BJ (cell line): ENCODE results near the gene STIMATE. TPM values are rescaled to one million over a fixed set of nuclear protein-coding genes. Genes with fewer than 3 reads are reported as not detected.
A peak's percentile ranks its signal among the peaks of the same experiment; 100 is the strongest.

Experiments
- CTCF ChIA-PET: fragments of 350-600 bp; formaldehyde crosslinking; extraction: SDS; loops from one replicate; lab custom pipeline; 2021; ENCODE audit warnings: antibody characterized with exemption, inconsistent platforms; lab: Yijun Ruan, JAX
- POLR2A ChIA-PET: fragments of 300-600 bp; sonication (Branson Sonifier 250); formaldehyde crosslinking; extraction: SDS; loops from one replicate; lab custom pipeline; 2021; ENCODE audit warnings: antibody characterized with exemption; lab: Charles Lee
- DNase-seq: peaks from one replicate; pipeline ENCODE4 v3.0.0-alpha.2; 2011; ENCODE audit warnings: low read depth
- H3K27me3 ChIP-seq: 2 replicates; pipeline ENCODE4 v1.6.0; 2011; ENCODE audit warnings: low read length; ENCODE audit not compliant: control insufficient read depth, insufficient read depth
- H3K36me3 ChIP-seq: 2 replicates; pipeline ENCODE4 v1.5.1; 2011; ENCODE audit warnings: low read length; ENCODE audit not compliant: control insufficient read depth, insufficient read depth
- H3K4me3 ChIP-seq: 2 replicates; pipeline ENCODE4 v1.5.1; 2011; ENCODE audit warnings: low read depth, mild to moderate bottlenecking, control low read depth, low read length
- polyA plus RNA-seq: library from polyadenylated mRNA; depleted of rRNA; stranded (reverse); fragments of >200 nt; gene quantifications from 2 replicates; pipeline ENCODE4 v1.2.3, GENCODE V29; 2011
- TF ChIP-seq, protein P1 (sequence below): IDR thresholded peaks from 2 replicates; pipeline ENCODE4 v1.5.1; 2011; ENCODE audit warnings: low read depth, mild to moderate bottlenecking, control low read depth, inconsistent platforms, low read length, moderate library complexity; ENCODE audit not compliant: insufficient read depth

STIMATE gene
- polyA plus RNA-seq, 1 experiment, result 13.5 TPM

- Histone ChIP-seq H3K4me3 (no peak overlapping the region), H3K27me3 (no peaks in the 10 kb centered on the region), H3K36me3 (no peaks in the 10 kb centered on the region; the same call in 1 of the 2 replicates)
- no peak for DNase-seq
- POLR2A ChIA-PET, result no interaction called here
- CTCF ChIA-PET, result no interaction called here
- TF ChIP-seq, protein P1, sequence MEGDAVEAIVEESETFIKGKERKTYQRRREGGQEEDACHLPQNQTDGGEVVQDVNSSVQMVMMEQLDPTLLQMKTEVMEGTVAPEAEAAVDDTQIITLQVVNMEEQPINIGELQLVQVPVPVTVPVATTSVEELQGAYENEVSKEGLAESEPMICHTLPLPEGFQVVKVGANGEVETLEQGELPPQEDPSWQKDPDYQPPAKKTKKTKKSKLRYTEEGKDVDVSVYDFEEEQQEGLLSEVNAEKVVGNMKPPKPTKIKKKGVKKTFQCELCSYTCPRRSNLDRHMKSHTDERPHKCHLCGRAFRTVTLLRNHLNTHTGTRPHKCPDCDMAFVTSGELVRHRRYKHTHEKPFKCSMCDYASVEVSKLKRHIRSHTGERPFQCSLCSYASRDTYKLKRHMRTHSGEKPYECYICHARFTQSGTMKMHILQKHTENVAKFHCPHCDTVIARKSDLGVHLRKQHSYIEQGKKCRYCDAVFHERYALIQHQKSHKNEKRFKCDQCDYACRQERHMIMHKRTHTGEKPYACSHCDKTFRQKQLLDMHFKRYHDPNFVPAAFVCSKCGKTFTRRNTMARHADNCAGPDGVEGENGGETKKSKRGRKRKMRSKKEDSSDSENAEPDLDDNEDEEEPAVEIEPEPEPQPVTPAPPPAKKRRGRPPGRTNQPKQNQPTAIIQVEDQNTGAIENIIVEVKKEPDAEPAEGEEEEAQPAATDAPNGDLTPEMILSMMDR, result no peak
These were observed 40.2 kb downstream of the STIMATE start for GRCh38 chr3:52857133-52857532.

DNA sequence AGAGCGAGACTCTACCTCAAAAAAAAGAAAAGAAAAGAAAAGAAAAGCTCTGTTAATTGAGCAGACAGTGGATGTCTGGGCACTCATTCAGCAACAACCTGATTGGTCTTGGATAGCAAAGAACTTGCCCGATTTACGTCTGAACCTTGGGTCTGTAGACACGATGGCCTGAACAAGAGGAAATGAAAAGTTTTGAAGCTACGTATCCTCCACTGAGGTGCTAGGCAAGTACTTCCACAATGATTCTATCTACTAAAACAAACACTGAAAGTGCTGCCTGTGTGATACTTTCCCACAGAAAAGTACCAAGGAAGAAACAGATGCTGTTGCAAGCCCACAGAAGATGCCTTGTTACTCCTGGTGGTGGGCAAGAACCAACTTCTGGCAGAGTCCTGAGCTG, 40.7 kb downstream of the STIMATE start:
- TF ChIP-seq, protein P1, result no peak
- DNase-seq, result no peak
- no peak overlapping the region for H3K4me3 ChIP-seq
- ChIA-PET POLR2A (no interaction called here), CTCF (no interaction called here)
- H3K36me3 ChIP-seq, result peaks cover 3% of the 10 kb centered on the region; the same call in 1 of the 2 replicates
- H3K27me3 ChIP-seq, result no peaks in the 10 kb centered on the region

DNA sequence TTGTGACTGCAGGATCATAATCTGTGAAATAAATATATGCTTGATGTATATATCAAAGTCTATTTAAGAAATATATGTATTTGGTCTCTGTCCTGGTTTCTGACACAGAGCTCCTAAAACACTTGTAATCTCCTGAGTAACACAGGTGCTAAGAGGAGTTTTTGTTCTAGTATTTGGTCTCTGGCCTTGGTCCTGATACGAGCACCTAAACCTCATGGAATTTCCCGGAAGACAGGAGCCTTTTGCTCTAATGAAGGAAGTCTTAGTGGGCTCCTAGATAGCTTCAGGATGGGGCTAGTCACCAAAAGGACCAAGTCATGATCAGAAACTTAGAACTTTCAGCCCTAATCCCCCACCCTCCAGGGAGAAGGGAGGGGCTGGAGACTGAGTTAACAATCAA, 43.3 kb downstream of the STIMATE start:
- H3K4me3 ChIP-seq, result no peak overlapping the region
- no peaks in the 10 kb centered on the region for H3K27me3 ChIP-seq
- POLR2A ChIA-PET, result no interaction called here
- H3K36me3 ChIP-seq, result peaks cover 7% of the 10 kb centered on the region
- CTCF ChIA-PET, result interaction anchor here (1.1 to 1.3 kb wide), 3 partner anchors 9 to 78 kb away, joined by 3 read pairs; no protein-coding TSS in a partner anchor
- TF ChIP-seq, protein P1, result no peak
- no peak for DNase-seq

GRCh38 chr3:52852419-52852818, 44.9 kb downstream of the STIMATE start:
- DNase-seq, result no peak
- TF ChIP-seq, protein P1, result no peak
- no peaks in the 10 kb centered on the region for H3K27me3 ChIP-seq
- POLR2A ChIA-PET, result no interaction called here
- CTCF ChIA-PET, result interaction anchor here (0.6 to 1.7 kb wide), 5 partner anchors 14 to 219 kb away, joined by 3 to 4 read pairs (median 4); partner anchors contain the start of gene STIMATE
- peaks cover 7% of the 10 kb centered on the region for H3K36me3 ChIP-seq
- H3K4me3 ChIP-seq, result no peak overlapping the region

- ChIA-PET CTCF (interaction anchor here (0.8 to 1.7 kb wide), 10 partner anchors 9 to 344 kb away, joined by 3 to 14 read pairs (median 4); no protein-coding TSS in a partner anchor), POLR2A (no interaction called here)
- TF ChIP-seq, protein P1, result peak; percentile 68
- no peak for DNase-seq
- Histone ChIP-seq H3K36me3 (peaks cover 7% of the 10 kb centered on the region), H3K4me3 (no peak overlapping the region), H3K27me3 (no peaks in the 10 kb centered on the region)
These were observed 46.0 kb downstream of the STIMATE start for GRCh38 chr3:52851348-52851747.
